CD4-positive, alpha-beta memory T cell (primary cell): ENCODE data around the gene RAD9B. TPM values are rescaled to one million over a fixed set of nuclear protein-coding genes. Genes with fewer than 3 reads are reported as not detected.

Experiments used
- CTCF ChIA-PET: fragments of 350-600 bp; sonication (Branson Sonifier 250); formaldehyde crosslinking; loops from one replicate; lab custom pipeline; 2021; ENCODE audit warnings: inconsistent platforms; ENCODE audit not compliant: partially characterized antibody; lab: Charles Lee
- POLR2A ChIA-PET: fragments of 350-600 bp; sonication (Branson Sonifier 250); formaldehyde crosslinking; loops from one replicate; lab custom pipeline; 2021; ENCODE audit not compliant: partially characterized antibody; lab: Charles Lee
- DNase-seq, 5 donors: peaks; one replicate each; pipeline versions ENCODE4 v3.0.0 to v3.0.0-alpha.2; 2020 to 2022; ENCODE audit warnings: mixed read lengths in 1 of 5
- H3K27ac ChIP-seq: one replicate; pipeline ENCODE4 v1.7.0; 2013; ENCODE audit warnings: low read depth, low read length
- H3K27me3 ChIP-seq: 2 replicates; pipeline ENCODE4 v1.7.0; 2013; ENCODE audit warnings: mild to moderate bottlenecking, low read length, moderate library complexity; ENCODE audit not compliant: insufficient read depth
- H3K36me3 ChIP-seq: 2 replicates; pipeline ENCODE4 v1.7.0; 2013; ENCODE audit warnings: mild to moderate bottlenecking, low read length, moderate library complexity; ENCODE audit not compliant: insufficient read depth
- H3K4me1 ChIP-seq: 2 replicates; pipeline ENCODE4 v1.7.0; 2013; ENCODE audit warnings: mild to moderate bottlenecking, low read length, moderate library complexity; ENCODE audit not compliant: insufficient read depth
- H3K4me3 ChIP-seq, 2 donors: one replicate each; pipeline ENCODE4 v1.7.0; 2013; ENCODE audit warnings: low read length in 2 of 2, mild to moderate bottlenecking in 1 of 2
- H3K9me3 ChIP-seq, 2 donors: one replicate each; pipeline ENCODE4 v1.7.0; 2013; ENCODE audit warnings: low read length in 2 of 2, control low read depth in 1 of 2; ENCODE audit not compliant: control insufficient read depth in 1 of 2
- H3K27ac Mint-ChIP-seq, 7 donors: one replicate each; pipeline ENCODE4 v1.8.0; 2020 to 2021; ENCODE audit warnings: mixed read lengths in 7 of 7, mild to moderate bottlenecking in 6 of 7, inconsistent platforms in 3 of 7, moderate library complexity in 3 of 7
- H3K27me3 Mint-ChIP-seq, 2 donors: one replicate each; pipeline ENCODE4 v1.8.0; 2020 to 2021; ENCODE audit warnings: mixed read lengths in 2 of 2
- H3K36me3 Mint-ChIP-seq, 2 donors: one replicate each; pipeline ENCODE4 v1.8.0; 2020 to 2021; ENCODE audit warnings: mixed read lengths in 2 of 2, inconsistent platforms in 1 of 2, mild to moderate bottlenecking in 1 of 2
- H3K4me1 Mint-ChIP-seq, 4 donors: one replicate each; pipeline ENCODE4 v1.8.0; 2020 to 2021; ENCODE audit warnings: mixed read lengths in 4 of 4, mild to moderate bottlenecking in 1 of 4
- H3K4me3 Mint-ChIP-seq, 8 donors: one replicate each; pipeline ENCODE4 v1.8.0; 2020 to 2021; ENCODE audit warnings: mixed read lengths in 8 of 8, mild to moderate bottlenecking in 7 of 8, moderate library complexity in 6 of 8, inconsistent platforms in 3 of 8
- H3K9me3 Mint-ChIP-seq, 8 donors: one replicate each; pipeline ENCODE4 v1.8.0; 2020 to 2021; ENCODE audit warnings: mixed read lengths in 8 of 8, mild to moderate bottlenecking in 5 of 8, inconsistent platforms in 3 of 8, moderate library complexity in 1 of 8
- intact Hi-C: fragments of 100-400 bp; cut with micrococcal nuclease; formaldehyde crosslinking; loops from one replicate; pipeline ENCODE4 v1.15.1; 2023
- polyA plus RNA-seq, 2 donors: library from polyadenylated mRNA; unstranded; fragments of 300-500 nt; fragmentation: Illumina TruSeq; gene quantifications; one replicate each; pipeline ENCODE4 v1.2.3, GENCODE V29; 2021
- total RNA-seq, 2 experiments: library from RNA; stranded (reverse); gene quantifications; one replicate each; pipeline ENCODE4 v1.2.3, GENCODE V29; 2021

The RAD9B gene
- total and polyA plus RNA-seq, 4 experiments from 2014 or later: 0.19 to 2.1 (median 0.86) TPM

DNA sequence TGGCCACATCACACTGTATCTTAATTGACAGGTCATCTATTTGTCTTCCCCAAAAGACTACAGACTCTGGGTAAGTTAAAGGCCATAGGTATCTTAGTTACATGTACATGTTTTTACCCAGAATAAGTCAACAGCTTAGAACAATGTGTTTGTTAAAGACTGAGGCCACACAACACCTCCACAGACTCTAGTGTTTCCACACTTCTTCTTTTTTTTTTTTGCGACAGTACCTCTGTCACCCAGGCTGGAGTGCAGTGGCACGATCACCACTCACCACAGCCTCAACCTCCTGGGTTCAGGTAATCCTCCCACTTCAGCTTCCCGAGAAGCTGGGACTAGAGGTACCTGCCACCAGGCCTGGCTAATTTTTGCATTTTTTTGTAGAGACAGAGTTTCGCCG, 35.3 kb upstream of the RAD9B start:
- Mint-ChIP-seq H3K36me3 (peaks cover 12 to 25% of the 10 kb centered on the region in 2 donors), H3K4me3 (peak overlapping the region in 7 of 8 donors; percentile 20 to 64 (median 39)), H3K27me3 (no peaks in the 10 kb centered on the region), H3K4me1 (peaks cover 21 to 51% (median 38%) of the 10 kb centered on the region in 4 donors), H3K9me3 (no peaks in the 10 kb centered on the region), H3K27ac (peak overlapping the region in 3 of 7 donors; percentile 35 to 66 (median 53))
- Histone ChIP-seq H3K4me1 (peaks cover 25% of the 10 kb centered on the region), H3K9me3 (no peaks in the 10 kb centered on the region), H3K4me3 (no peak overlapping the region), H3K27me3 (no peaks in the 10 kb centered on the region), H3K36me3 (peaks cover 6% of the 10 kb centered on the region), H3K27ac (no peak overlapping the region)
- intact Hi-C loops: no loop called here
- CTCF ChIA-PET: interaction anchor here (0.8 to 13.2 kb wide), 4 partner anchors 15 to 135 kb away, joined by 3 to 139 read pairs (median 52); partner anchors contain the start of gene ARPC3
- POLR2A ChIA-PET: interaction anchor here (2.2 to 5.7 kb wide), 3 partner anchors 8 to 35 kb away, joined by 8 to 143 read pairs (median 16); partner anchors contain the start of gene ARPC3
- no peak for DNase-seq

DNA sequence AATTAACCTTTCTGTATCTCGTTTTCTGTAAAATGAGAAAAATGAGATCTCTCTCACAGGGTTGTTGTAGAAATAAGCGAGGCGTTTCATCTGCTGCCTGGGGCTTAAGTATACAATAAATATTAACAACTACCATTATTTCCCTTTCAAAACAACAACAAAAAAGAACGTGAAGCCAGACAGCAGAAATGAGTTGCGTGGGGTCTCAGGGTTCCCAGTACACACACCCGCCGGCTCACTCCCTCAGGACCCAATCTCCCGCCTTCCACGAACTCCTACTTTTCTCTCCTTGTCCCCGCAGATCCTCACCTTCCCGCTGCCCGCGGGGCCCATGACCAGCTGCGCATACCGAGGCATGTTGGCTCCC, 34.3 kb upstream of the RAD9B start:
- peaks cover 25% of the 10 kb centered on the region for H3K4me1 ChIP-seq
- peaks cover 17 to 45% (median 34%) of the 10 kb centered on the region in 4 donors for H3K4me1 Mint-ChIP-seq
- H3K27ac Mint-ChIP-seq: peak overlapping the region; percentile 91 to 98 (median 96)
- ChIA-PET CTCF (interaction anchor here (0.7 to 13.2 kb wide), 15 partner anchors 9 to 435 kb away, joined by 3 to 139 read pairs (median 5); partner anchors contain the start of genes ARPC3, RAD9B and VPS29), POLR2A (interaction anchor here (0.7 to 5.7 kb wide), 30 partner anchors 9 to 1218 kb away, joined by 3 to 143 read pairs (median 5); partner anchors contain the start of genes ACAD10, ANAPC7, ARPC3 and ATP2A2)
- no peaks in the 10 kb centered on the region for H3K27me3 ChIP-seq
- H3K9me3 ChIP-seq: no peaks in the 10 kb centered on the region
- peak overlapping the region; percentile 75 for H3K27ac ChIP-seq
- H3K9me3 Mint-ChIP-seq: no peaks in the 10 kb centered on the region
- intact Hi-C loops: loop anchor here (1.0 to 2.0 kb wide), 5 partner anchors 18 to 274 kb away; partner anchors contain the start of genes ARPC3, PPP1CC, RAD9B and TCTN1
- no peak for DNase-seq
- H3K36me3 ChIP-seq: peaks cover 6% of the 10 kb centered on the region
- peaks cover 7 to 20% of the 10 kb centered on the region in 2 donors for H3K36me3 Mint-ChIP-seq
- H3K4me3 ChIP-seq: peak overlapping the region; percentile 93 to 97
- H3K27me3 Mint-ChIP-seq: no peaks in the 10 kb centered on the region
- peak overlapping the region; percentile 96 to 100 (median 98) for H3K4me3 Mint-ChIP-seq

DNA sequence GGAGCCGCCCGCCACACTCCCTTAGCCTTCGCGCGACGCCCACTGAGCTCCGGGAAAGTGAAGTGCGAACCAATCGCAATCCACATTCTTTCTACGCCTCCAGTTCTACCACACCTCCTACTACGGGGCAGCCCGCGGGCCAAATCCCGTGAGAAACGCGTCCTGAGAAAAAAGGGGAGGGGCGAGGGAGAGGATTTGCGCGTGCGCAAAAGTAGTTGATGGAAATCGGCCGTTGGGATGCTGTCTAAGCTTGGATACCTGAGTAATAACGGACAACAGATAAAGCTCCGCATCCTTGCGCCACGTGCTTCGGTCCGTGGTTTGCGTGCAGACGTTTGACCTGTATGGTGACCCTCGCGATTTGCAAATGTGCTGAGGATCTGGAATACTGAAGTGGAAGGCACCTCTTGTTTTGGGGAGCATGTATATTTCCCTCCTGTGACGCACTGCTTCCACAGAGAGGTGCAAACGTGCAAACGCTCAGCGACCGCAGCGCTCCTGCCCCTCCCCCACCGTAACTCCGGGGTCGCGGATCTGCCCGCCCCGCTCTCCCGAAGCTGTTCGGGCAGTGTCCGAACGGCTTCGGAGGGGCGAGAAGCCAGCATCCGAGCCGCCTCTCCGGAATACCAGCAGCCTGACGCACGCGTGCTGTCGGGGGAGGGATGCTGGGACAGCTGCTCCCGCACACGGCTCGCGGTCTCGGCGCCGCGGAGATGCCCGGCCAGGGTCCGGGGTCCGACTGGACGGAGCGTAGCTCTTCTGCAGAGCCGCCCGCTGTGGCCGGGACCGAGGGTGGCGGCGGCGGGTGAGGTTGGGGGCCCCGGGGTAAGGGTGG, 33.7 kb upstream of the RAD9B start, which contains the start of the genes FAM216A and GPN3:
Gene FAM216A (plus strand): TSS at position 632 of the 835 bp plus-strand sequence. CDS start 31 bp downstream, at position 663.
Gene GPN3 (minus strand): TSS at position 44 of the 835 bp plus-strand sequence. CDS start 54 bp downstream, outside the sequence.
- Mint-ChIP-seq H3K27ac (peak within 1 kb of the TSS; percentile 91 to 98 (median 96)), H3K9me3 (no peaks in the 10 kb centered on the region), H3K36me3 (peaks cover 7 to 18% of the 10 kb centered on the region in 2 donors), H3K27me3 (no peaks in the 10 kb centered on the region), H3K4me3 (peak within 1 kb of the TSS; percentile 96 to 100 (median 98)), H3K4me1 (peaks cover 17 to 45% (median 34%) of the 10 kb centered on the region in 4 donors)
- Histone ChIP-seq H3K9me3 (no peaks in the 10 kb centered on the region), H3K36me3 (peaks cover 6% of the 10 kb centered on the region), H3K4me3 (peak within 1 kb of the TSS; percentile 93 to 97), H3K27me3 (no peaks in the 10 kb centered on the region), H3K27ac (peak within 1 kb of the TSS; percentile 75), H3K4me1 (peaks cover 25% of the 10 kb centered on the region)
- DNase-seq: peak; percentile 97 to 98 (median 98)
- POLR2A ChIA-PET: interaction anchor here (0.7 to 5.7 kb wide), 39 partner anchors 9 to 1374 kb away, joined by 3 to 143 read pairs (median 4); partner anchors contain the start of genes ACAD10, ANAPC7, ARPC3 and ATP2A2
- CTCF ChIA-PET: interaction anchor here (0.6 to 13.2 kb wide), 25 partner anchors 10 to 436 kb away, joined by 3 to 139 read pairs (median 5); partner anchors contain the start of genes ARPC3, RAD9B, TCTN1 and VPS29
- intact Hi-C loops: loop anchor here (1.0 to 2.0 kb wide), 8 partner anchors 18 to 358 kb away; partner anchors contain the start of genes ARPC3, PPP1CC, PPTC7 and RAD9B

DNA sequence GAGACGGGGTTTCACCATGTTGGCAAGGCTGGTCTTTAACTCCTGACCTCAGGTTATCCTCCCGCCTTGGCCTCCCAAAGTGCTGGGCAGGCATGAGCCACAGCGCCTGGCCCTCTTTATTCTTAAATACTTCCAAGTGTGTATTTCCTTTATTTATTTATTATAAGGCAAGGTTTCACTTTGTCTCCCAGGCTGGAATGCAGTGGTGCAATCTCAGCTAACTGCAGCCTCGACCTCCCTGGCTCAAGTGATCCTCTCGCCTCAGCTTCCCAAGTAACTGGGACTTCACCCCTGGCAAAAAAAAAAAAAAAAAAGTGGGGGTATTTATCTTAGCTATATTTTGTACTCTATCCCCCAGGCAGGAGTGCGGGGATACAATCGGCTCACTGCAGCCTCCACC, 26.7 kb upstream of the RAD9B start:
- no peak overlapping the region for H3K27ac ChIP-seq
- no peaks in the 10 kb centered on the region for H3K27me3 ChIP-seq
- H3K4me1 ChIP-seq: no peaks in the 10 kb centered on the region
- H3K27me3 Mint-ChIP-seq: no peaks in the 10 kb centered on the region
- no peaks in the 10 kb centered on the region for H3K9me3 Mint-ChIP-seq
- H3K9me3 ChIP-seq: no peaks in the 10 kb centered on the region
- intact Hi-C loops: no loop called here
- ChIA-PET CTCF (interaction anchor here (0.7 to 2.2 kb wide), 4 partner anchors 10 to 125 kb away, joined by 3 to 6 read pairs (median 4); no protein-coding TSS in a partner anchor), POLR2A (no interaction called here)
- H3K36me3 ChIP-seq: no peaks in the 10 kb centered on the region
- H3K4me3 Mint-ChIP-seq: no peak overlapping the region
- no peak overlapping the region for H3K27ac Mint-ChIP-seq
- H3K4me1 Mint-ChIP-seq: peaks cover 0 to 2% (median under 1%) of the 10 kb centered on the region in 4 donors
- DNase-seq: no peak
- no peak overlapping the region for H3K4me3 ChIP-seq
- peaks cover 0 to 2% of the 10 kb centered on the region in 2 donors for H3K36me3 Mint-ChIP-seq

DNA sequence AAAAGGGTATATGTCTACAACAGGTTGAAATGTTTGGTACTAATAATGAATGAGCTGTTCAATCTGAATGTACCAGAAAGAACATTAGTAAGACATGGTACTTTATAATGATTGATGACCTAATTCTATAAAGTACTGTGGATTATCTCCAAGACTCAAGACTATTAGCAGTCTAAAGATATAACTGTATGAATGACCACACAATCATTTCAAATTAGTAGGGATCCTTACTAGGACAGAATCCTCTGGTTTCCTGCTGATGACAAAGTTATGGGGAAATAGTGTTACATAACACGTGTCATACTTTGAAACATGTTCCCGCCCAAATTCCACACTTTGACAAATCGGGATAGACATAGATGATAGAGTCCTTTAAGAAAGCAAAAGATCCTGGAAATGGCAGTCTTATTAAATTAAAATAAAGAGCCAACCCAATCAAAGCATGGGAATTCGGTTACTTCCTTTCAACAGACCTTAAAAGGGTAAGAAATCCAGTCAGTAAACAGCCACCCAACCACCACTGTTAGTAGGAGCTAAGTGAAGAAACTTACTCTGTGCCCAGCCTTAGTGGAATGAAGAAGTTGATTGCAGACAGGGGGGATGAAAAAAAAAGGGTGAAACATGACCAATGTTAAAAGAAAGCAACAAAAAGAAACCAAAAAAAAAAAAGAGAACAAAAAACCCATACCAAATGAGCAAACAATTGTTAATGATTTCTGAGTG, 3.0 kb upstream of the RAD9B start:
- POLR2A ChIA-PET: interaction anchor here (0.7 to 5.0 kb wide), 2 partner anchors 17 to 30 kb away, joined by 8 to 74 read pairs; partner anchors contain the start of genes FAM216A and GPN3
- no peak for DNase-seq
- no peak overlapping the region for H3K4me3 ChIP-seq
- peaks cover 0 to 2% (median 0%) of the 10 kb centered on the region in 8 donors for H3K9me3 Mint-ChIP-seq
- intact Hi-C loops: no loop called here
- peak overlapping the region in 6 of 8 donors; percentile 3 to 75 (median 54) for H3K4me3 Mint-ChIP-seq
- H3K9me3 ChIP-seq: no peaks in the 10 kb centered on the region
- H3K36me3 ChIP-seq: peaks cover 11% of the 10 kb centered on the region
- no peaks in the 10 kb centered on the region for H3K27me3 ChIP-seq
- no peaks in the 10 kb centered on the region for H3K27me3 Mint-ChIP-seq
- H3K4me1 ChIP-seq: peaks cover 35% of the 10 kb centered on the region
- CTCF ChIA-PET: interaction anchor here (1.0 to 7.2 kb wide), 4 partner anchors 30 to 101 kb away, joined by 5 to 43 read pairs (median 6); partner anchors contain the start of genes FAM216A and GPN3
- peak overlapping the region in 6 of 7 donors; percentile 7 to 81 (median 66) for H3K27ac Mint-ChIP-seq
- H3K4me1 Mint-ChIP-seq: peaks cover 21 to 48% (median 33%) of the 10 kb centered on the region in 4 donors
- H3K36me3 Mint-ChIP-seq: peaks cover 11 to 30% of the 10 kb centered on the region in 2 donors
- no peak overlapping the region for H3K27ac ChIP-seq

DNA sequence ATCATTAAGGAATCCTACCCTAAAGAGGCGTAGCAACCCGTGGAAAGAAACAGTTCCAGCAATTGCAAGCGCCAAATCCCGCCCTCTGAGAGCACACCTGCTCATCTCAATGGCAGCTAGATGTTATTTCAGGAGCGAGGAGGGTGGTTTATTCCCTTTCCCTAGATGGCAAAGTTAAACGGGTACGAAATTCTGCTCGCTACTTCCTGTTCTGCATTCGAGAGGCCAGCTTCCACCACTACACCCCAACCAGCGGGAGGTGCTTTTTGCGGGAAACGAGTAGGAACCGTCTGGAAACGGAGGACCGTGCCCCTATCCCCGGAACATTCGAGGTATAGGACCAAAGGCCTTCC, 756 bp upstream of the RAD9B start:
- CTCF ChIA-PET: interaction anchor here (0.9 to 7.2 kb wide), 5 partner anchors 12 to 112 kb away, joined by 3 to 43 read pairs (median 4); partner anchors contain the start of genes FAM216A, GPN3 and TCTN1

More for the DNA sequence above, 756 bp upstream of the RAD9B start:
- H3K4me1 ChIP-seq: peaks cover 35% of the 10 kb centered on the region
- intact Hi-C loops: loop anchor here (5.0 kb wide), 2 partner anchors 111 to 386 kb away; partner anchors contain the start of gene TCTN1
- H3K27ac ChIP-seq: peak overlapping the region; percentile 94
- H3K36me3 Mint-ChIP-seq: peaks cover 0 to 17% of the 10 kb centered on the region in 2 donors
- peak overlapping the region; percentile 95 to 99 (median 97) for H3K27ac Mint-ChIP-seq
- H3K27me3 ChIP-seq: no peaks in the 10 kb centered on the region
- no peaks in the 10 kb centered on the region for H3K27me3 Mint-ChIP-seq
- H3K4me1 Mint-ChIP-seq: peaks cover 21 to 44% (median 31%) of the 10 kb centered on the region in 4 donors
- H3K4me3 Mint-ChIP-seq: peak overlapping the region; percentile 96 to 99 (median 98)
- POLR2A ChIA-PET: interaction anchor here (0.6 to 5.0 kb wide), 8 partner anchors 14 to 377 kb away, joined by 3 to 74 read pairs (median 4); partner anchors contain the start of genes ARPC3, FAM216A, GPN3 and IFT81
- no peaks in the 10 kb centered on the region for H3K9me3 ChIP-seq
- DNase-seq: no peak
- H3K4me3 ChIP-seq: peak overlapping the region; percentile 85 to 91
- no peaks in the 10 kb centered on the region for H3K36me3 ChIP-seq
- peaks cover 0 to 2% (median 0%) of the 10 kb centered on the region in 8 donors for H3K9me3 Mint-ChIP-seq
